ENCODE results near the gene MYD88. TPM values are rescaled to one million over a fixed set of nuclear protein-coding genes. Genes with fewer than 3 reads are reported as not detected.

The MYD88 gene
- total and polyA plus RNA-seq, 2 experiments from 2014 or later: 12.7 to 51.4 TPM

DNA sequence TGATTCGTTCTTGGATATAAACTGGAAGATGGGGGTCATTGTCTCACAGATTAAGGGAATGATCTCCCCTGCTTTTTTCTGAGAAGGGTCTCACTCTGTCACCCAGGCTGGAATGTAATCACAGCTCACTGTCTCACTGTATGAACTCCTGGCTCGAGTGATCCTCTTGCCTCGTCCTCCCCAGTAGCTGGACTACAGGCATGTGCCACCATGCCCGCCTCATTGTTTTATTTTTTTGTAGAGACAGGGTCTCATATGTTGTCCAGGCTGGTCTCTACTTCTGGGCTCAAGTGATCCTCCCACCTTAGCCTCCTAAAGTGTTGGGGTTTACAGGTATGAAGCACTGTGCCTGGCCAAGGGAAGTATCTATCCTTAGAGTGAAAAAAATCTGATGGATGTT is 32.3 kb downstream of the MYD88 start:
- H3K27me3 ChIP-seq: no peaks in the 10 kb centered on the region
- no peaks in the 10 kb centered on the region for H3K9me3 ChIP-seq (ENCODE audit: low read depth)
- peaks cover 11% of the 10 kb centered on the region for H3K4me1 ChIP-seq (ENCODE audit: insufficient read depth)
- no peak overlapping the region for H2AFZ ChIP-seq
- no peaks in the 10 kb centered on the region for H3K36me3 ChIP-seq (replicated peaks; ENCODE audit: insufficient read depth, low read depth)
- H3K4me2 ChIP-seq: no peak overlapping the region
- H3K27ac ChIP-seq: no peak overlapping the region
- peaks cover 62% of the 10 kb centered on the region for H4K20me1 ChIP-seq (ENCODE audit: insufficient read depth, poor library complexity, severe bottlenecking)
- H3K79me2 ChIP-seq: peaks cover 97% of the 10 kb centered on the region
- H3K4me3 ChIP-seq: no peak overlapping the region
- no peak for TF ChIP-seq EZH2 (IDR thresholded peaks at IDR 0.05; ENCODE audit: borderline replicate concordance)
- TF ChIP-seq, protein P1, sequence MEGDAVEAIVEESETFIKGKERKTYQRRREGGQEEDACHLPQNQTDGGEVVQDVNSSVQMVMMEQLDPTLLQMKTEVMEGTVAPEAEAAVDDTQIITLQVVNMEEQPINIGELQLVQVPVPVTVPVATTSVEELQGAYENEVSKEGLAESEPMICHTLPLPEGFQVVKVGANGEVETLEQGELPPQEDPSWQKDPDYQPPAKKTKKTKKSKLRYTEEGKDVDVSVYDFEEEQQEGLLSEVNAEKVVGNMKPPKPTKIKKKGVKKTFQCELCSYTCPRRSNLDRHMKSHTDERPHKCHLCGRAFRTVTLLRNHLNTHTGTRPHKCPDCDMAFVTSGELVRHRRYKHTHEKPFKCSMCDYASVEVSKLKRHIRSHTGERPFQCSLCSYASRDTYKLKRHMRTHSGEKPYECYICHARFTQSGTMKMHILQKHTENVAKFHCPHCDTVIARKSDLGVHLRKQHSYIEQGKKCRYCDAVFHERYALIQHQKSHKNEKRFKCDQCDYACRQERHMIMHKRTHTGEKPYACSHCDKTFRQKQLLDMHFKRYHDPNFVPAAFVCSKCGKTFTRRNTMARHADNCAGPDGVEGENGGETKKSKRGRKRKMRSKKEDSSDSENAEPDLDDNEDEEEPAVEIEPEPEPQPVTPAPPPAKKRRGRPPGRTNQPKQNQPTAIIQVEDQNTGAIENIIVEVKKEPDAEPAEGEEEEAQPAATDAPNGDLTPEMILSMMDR (IDR thresholded peaks at IDR 0.05; ENCODE audit: poor library complexity): no peak
- TF ChIP-seq EZH2phosphoT487 (IDR thresholded peaks at IDR 0.05; ENCODE audit: low read depth, severe bottlenecking, unreplicated experiment): no peak
- no peak for DNase-seq (ENCODE audit: low spot score)
- WGBS (ENCODE audit: low lambda C conversion rate, missing lambda C conversion rate): 91% methylated on average over 4 of the region's 4 CpGs
- H3K9me2 ChIP-seq (replicated peaks; ENCODE audit: insufficient read depth): no peaks in the 10 kb centered on the region

DNA sequence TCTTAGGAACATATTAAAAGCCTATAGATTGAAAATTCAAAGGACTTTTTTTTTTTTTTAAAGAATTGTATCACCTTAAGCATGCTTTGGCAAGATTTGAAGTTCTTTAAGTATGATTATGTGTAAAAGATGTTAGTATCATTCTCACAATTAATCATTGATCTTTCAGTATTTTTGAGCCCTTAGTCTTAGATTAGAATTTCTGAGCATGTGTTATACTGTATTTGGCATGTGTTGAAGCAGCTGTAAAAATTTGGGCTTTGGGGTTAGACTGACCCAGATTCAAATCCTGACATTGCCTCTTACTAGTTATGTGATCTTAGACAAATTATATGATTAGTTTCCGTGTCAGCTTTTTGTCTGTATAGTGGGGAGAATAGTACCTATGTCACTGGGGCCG is 33.2 kb downstream of the MYD88 start:
- H3K27me3 ChIP-seq: no peaks in the 10 kb centered on the region
- H3K4me2 ChIP-seq: no peak overlapping the region
- H3K36me3 ChIP-seq (replicated peaks; ENCODE audit: insufficient read depth, low read depth): no peaks in the 10 kb centered on the region
- no peak overlapping the region for H3K27ac ChIP-seq
- WGBS (ENCODE audit: low lambda C conversion rate, missing lambda C conversion rate): 91% methylated on average over 2 of the region's 2 CpGs
- H3K79me2 ChIP-seq: peaks cover 99% of the 10 kb centered on the region
- H2AFZ ChIP-seq: no peak overlapping the region
- no peaks in the 10 kb centered on the region for H3K9me3 ChIP-seq (ENCODE audit: low read depth)
- peaks cover 7% of the 10 kb centered on the region for H3K4me1 ChIP-seq (ENCODE audit: insufficient read depth)
- H3K9me2 ChIP-seq (replicated peaks; ENCODE audit: insufficient read depth): no peaks in the 10 kb centered on the region
- TF ChIP-seq, protein P1 (IDR thresholded peaks at IDR 0.05; ENCODE audit: poor library complexity): no peak
- TF ChIP-seq EZH2phosphoT487 (IDR thresholded peaks at IDR 0.05; ENCODE audit: low read depth, severe bottlenecking, unreplicated experiment) (no peak), EZH2 (IDR thresholded peaks at IDR 0.05; ENCODE audit: borderline replicate concordance) (no peak)
- DNase-seq (ENCODE audit: low spot score): no peak
- H3K4me3 ChIP-seq: no peak overlapping the region
- H4K20me1 ChIP-seq (ENCODE audit: insufficient read depth, poor library complexity, severe bottlenecking): peaks cover 63% of the 10 kb centered on the region

DNA sequence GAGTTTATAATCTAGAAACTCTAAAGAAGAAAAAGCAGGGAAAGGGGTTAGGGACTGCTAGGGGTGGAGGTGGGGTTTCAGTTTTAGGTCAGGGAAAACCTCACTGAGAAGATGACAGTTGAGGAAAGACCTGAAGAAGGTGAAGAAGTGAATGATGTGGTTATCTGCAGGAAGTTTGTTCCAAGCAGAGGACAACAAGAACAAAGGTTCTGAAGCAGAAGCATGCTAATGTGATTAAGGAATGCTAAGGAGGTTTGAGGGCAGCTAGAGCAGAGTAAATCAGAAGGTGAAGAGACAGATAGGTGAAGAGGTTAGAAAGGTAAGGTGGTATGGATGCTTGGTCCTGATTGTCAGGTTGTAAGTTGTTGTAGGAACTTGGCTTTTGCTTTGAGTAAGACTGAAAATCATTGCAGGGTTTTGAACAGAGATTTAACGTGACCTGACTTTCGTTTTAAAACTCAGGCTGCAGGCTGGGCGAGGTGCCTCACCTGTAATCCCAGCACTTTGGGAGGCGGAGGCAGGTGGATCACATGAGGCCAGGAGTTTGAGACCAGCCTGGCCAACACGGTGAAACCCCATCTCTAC is 35.5 kb downstream of the MYD88 start:
- Histone ChIP-seq H3K9me2 (replicated peaks; ENCODE audit: insufficient read depth) (no peaks in the 10 kb centered on the region), H3K4me2 (no peak overlapping the region), H3K36me3 (replicated peaks; ENCODE audit: insufficient read depth, low read depth) (no peaks in the 10 kb centered on the region), H3K9me3 (ENCODE audit: low read depth) (no peaks in the 10 kb centered on the region), H3K4me3 (no peak overlapping the region), H3K4me1 (ENCODE audit: insufficient read depth) (no peaks in the 10 kb centered on the region), H4K20me1 (ENCODE audit: insufficient read depth, poor library complexity, severe bottlenecking) (peaks cover 56% of the 10 kb centered on the region), H3K27me3 (no peaks in the 10 kb centered on the region), H3K79me2 (peaks cover 99% of the 10 kb centered on the region), H2AFZ (no peak overlapping the region), H3K27ac (no peak overlapping the region)
- TF ChIP-seq EZH2phosphoT487 (IDR thresholded peaks at IDR 0.05; ENCODE audit: low read depth, severe bottlenecking, unreplicated experiment) (no peak), EZH2 (IDR thresholded peaks at IDR 0.05; ENCODE audit: borderline replicate concordance) (no peak)
- TF ChIP-seq, protein P1 (IDR thresholded peaks at IDR 0.05; ENCODE audit: poor library complexity): no peak
- 92% methylated on average over 5 of the region's 5 CpGs for WGBS (ENCODE audit: low lambda C conversion rate, missing lambda C conversion rate)
- DNase-seq (ENCODE audit: low spot score): no peak
